Stimulated activated CD4-positive, alpha-beta T cell treated with anti-CD3 and anti-CD28 coated beads, Interleukin-12 subunit alpha, Interleukin-12 subunit beta, amount 100 ng/mL, for 48 hours (primary cell): Measurements from ENCODE around the gene PHF21B.
"Not testable (repeated sequence)": the region's sequence is repeated elsewhere in the genome, so short reads cannot be mapped to it uniquely, and the experiment has no call there.

Source experiments
- DNase-seq, 3 donors: peaks; one replicate each; pipeline ENCODE4 v3.0.0-alpha.2; 2020; ENCODE audit warnings: low read depth in 2 of 3, low spot score in 1 of 3

PHF21B gene

GRCh38 chr22:44921766-44922165, 88.0 kb downstream of the PHF21B start:
- DNase-seq: not testable (repeated sequence)

GRCh38 chr22:44920183-44920582, 89.6 kb downstream of the PHF21B start:
- DNase-seq: no peak

- no peak for DNase-seq
These were observed 90.1 kb downstream of the PHF21B start for GRCh38 chr22:44919691-44920090.

GRCh38 chr22:44918925-44919392, 90.8 kb downstream of the PHF21B start:
- no peak for DNase-seq

GRCh38 chr22:44918166-44918924, 91.5 kb downstream of the PHF21B start:
- no peak for DNase-seq

- no peak for DNase-seq
These were observed 92.2 kb downstream of the PHF21B start for GRCh38 chr22:44917372-44918165.

GRCh38 chr22:44916281-44917231, 93.2 kb downstream of the PHF21B start:
- DNase-seq: no peak

- no peak for DNase-seq
These were observed 94.4 kb downstream of the PHF21B start for GRCh38 chr22:44915441-44915840.

- DNase-seq: no peak
These were observed 95.6 kb downstream of the PHF21B start for GRCh38 chr22:44914026-44914721.

GRCh38 chr22:44913198-44913983, 96.4 kb downstream of the PHF21B start:
- DNase-seq: no peak

- DNase-seq: no peak
These were observed 100.6 kb downstream of the PHF21B start for GRCh38 chr22:44909241-44909640.

- DNase-seq: no peak
These were observed 101.8 kb downstream of the PHF21B start for GRCh38 chr22:44907765-44908737.

- DNase-seq: no peak
These were observed 102.7 kb downstream of the PHF21B start for GRCh38 chr22:44906999-44907644.

- no peak for DNase-seq
These were observed 103.4 kb downstream of the PHF21B start for GRCh38 chr22:44906248-44906936.

- not testable (repeated sequence) for DNase-seq
These were observed 105.2 kb downstream of the PHF21B start for GRCh38 chr22:44904492-44905152.

- not testable (repeated sequence) for DNase-seq
These were observed 106.6 kb downstream of the PHF21B start for GRCh38 chr22:44903164-44903563.

GRCh38 chr22:44901301-44901700, 108.5 kb downstream of the PHF21B start:
- no peak for DNase-seq
